Breast epithelium (tissue), 4 donors: ENCODE measurements around the gene WASHC4. TPM values are rescaled to one million over a fixed set of nuclear protein-coding genes. Genes with fewer than 3 reads are reported as not detected.
"Not testable (repeated sequence)": the region's sequence is repeated elsewhere in the genome, so short reads cannot be mapped to it uniquely, and the experiment has no call there.

ENCODE experiments used
- DNase-seq, 2 donors: peaks; one replicate each; pipeline ENCODE4 v3.0.0-alpha.2; 2019; ENCODE audit warnings: low spot score in 2 of 2
- H3K27ac ChIP-seq, 2 donors: fragments of 200-600 bp; sonication (generic) in 1 of 2; one replicate each; pipeline ENCODE4 v1.5.1; 2016 to 2019; ENCODE audit warnings: mild to moderate bottlenecking in 1 of 2
- H3K27me3 ChIP-seq, 2 donors: fragments of 200-600 bp; sonication (generic) in 1 of 2; one replicate each; pipeline versions ENCODE4 v1.5.1 to v1.6.0; 2017 to 2019; ENCODE audit warnings: control low read depth in 1 of 2, mild to moderate bottlenecking in 1 of 2
- H3K36me3 ChIP-seq: fragments of 200-600 bp; one replicate; pipeline ENCODE4 v1.5.1; 2019
- H3K4me1 ChIP-seq, 2 donors: fragments of 200-600 bp; sonication (generic); one replicate each; pipeline ENCODE4 v1.5.1; 2016 to 2019; ENCODE audit warnings: control low read depth in 1 of 2
- H3K4me3 ChIP-seq, 3 donors: fragments of 200-600 bp; sonication (generic); 1 replicate in 2 of 3; 2 replicates in 1 of 3; pipeline ENCODE4 v1.5.1; 2016 to 2019; ENCODE audit warnings: mild to moderate bottlenecking in 3 of 3, moderate library complexity in 2 of 3
- H3K9me3 ChIP-seq, 2 donors: fragments of 200-600 bp; sonication (generic) in 1 of 2; one replicate each; pipeline ENCODE4 v1.5.1; 2016 to 2019; ENCODE audit warnings: control low read depth in 1 of 2
- CTCF ChIP-seq, 3 donors: fragments of 450-650 bp; IDR thresholded peaks; one replicate each; pipeline ENCODE4 v1.5.1; 2016 to 2017; ENCODE audit warnings: antibody characterized with exemption in 3 of 3, mild to moderate bottlenecking in 3 of 3, moderate library complexity in 3 of 3
- POLR2A ChIP-seq: fragments of 450-650 bp; IDR thresholded peaks from one replicate; pipeline ENCODE4 v1.6.1; 2016; ENCODE audit warnings: antibody characterized with exemption, mild to moderate bottlenecking, moderate library complexity
- POLR2AphosphoS5 ChIP-seq, 3 donors: sonication (generic); formaldehyde crosslinking; IDR thresholded peaks; one replicate each; pipeline ENCODE4 v1.6.1; 2017; ENCODE audit warnings: antibody characterized with exemption in 3 of 3
- intact Hi-C: fragments of 100-400 bp; cut with DNase I; formaldehyde crosslinking; loops from one replicate; pipeline ENCODE4 v1.15.1; 2023; ENCODE audit warnings: low total_unique reads
- total RNA-seq, 3 donors: library from RNA; depleted of rRNA; stranded (reverse); fragments of >200 nt; gene quantifications; one replicate each; pipeline ENCODE4 v1.1.0, GENCODE V29; 2016

WASHC4 gene
- total RNA-seq, 3 donors from 2014 or later = 65.6 to 90.3 (median 88.2) TPM

GRCh38 chr12:105168006-105168405, 60.5 kb downstream of the WASHC4 start:
- no peak for DNase-seq
- Histone ChIP-seq H3K27me3 (no peaks in the 10 kb centered on the region), H3K9me3 (no peaks in the 10 kb centered on the region), H3K4me1 (no peaks in the 10 kb centered on the region), H3K4me3 (no peak overlapping the region), H3K36me3 (peaks cover 11% of the 10 kb centered on the region), H3K27ac (no peak overlapping the region)
- intact Hi-C loops = no loop called here
- no peak for TF ChIP-seq CTCF (IDR thresholded peaks at IDR 0.05)
- TF ChIP-seq POLR2AphosphoS5 (IDR thresholded peaks at IDR 0.05) = no peak
- TF ChIP-seq POLR2A = no peak

GRCh38 chr12:105170139-105170538, 62.6 kb downstream of the WASHC4 start:
- TF ChIP-seq CTCF (IDR thresholded peaks at IDR 0.05) (no peak), POLR2AphosphoS5 (IDR thresholded peaks at IDR 0.05) (no peak), POLR2A (no peak)
- intact Hi-C loops = no loop called here
- no peak overlapping the region for H3K4me3 ChIP-seq
- peaks cover 4% of the 10 kb centered on the region for H3K36me3 ChIP-seq
- no peak overlapping the region for H3K27ac ChIP-seq
- H3K27me3 ChIP-seq = no peaks in the 10 kb centered on the region
- no peaks in the 10 kb centered on the region for H3K4me1 ChIP-seq
- DNase-seq = no peak
- H3K9me3 ChIP-seq = no peaks in the 10 kb centered on the region

GRCh38 chr12:105171691-105172436, 64.3 kb downstream of the WASHC4 start:
- intact Hi-C loops = no loop called here
- H3K36me3 ChIP-seq = no peaks in the 10 kb centered on the region

GRCh38 chr12:105175397-105175990, 68.0 kb downstream of the WASHC4 start:
- intact Hi-C loops = no loop called here
- DNase-seq = no peak
- Histone ChIP-seq H3K9me3 (no peaks in the 10 kb centered on the region), H3K27ac (no peak overlapping the region), H3K36me3 (no peaks in the 10 kb centered on the region), H3K27me3 (no peaks in the 10 kb centered on the region), H3K4me3 (no peak overlapping the region), H3K4me1 (no peaks in the 10 kb centered on the region)
- no peak for TF ChIP-seq CTCF (IDR thresholded peaks at IDR 0.05)
- no peak for TF ChIP-seq POLR2A
- no peak for TF ChIP-seq POLR2AphosphoS5 (IDR thresholded peaks at IDR 0.05)

More at GRCh38 chr12:105171691-105172436, 64.3 kb downstream of the WASHC4 start:
- no peaks in the 10 kb centered on the region for H3K9me3 ChIP-seq
- no peak overlapping the region for H3K27ac ChIP-seq
- no peak for TF ChIP-seq CTCF (IDR thresholded peaks at IDR 0.05)
- TF ChIP-seq POLR2A = no peak
- TF ChIP-seq POLR2AphosphoS5 (IDR thresholded peaks at IDR 0.05) = no peak
- H3K4me3 ChIP-seq = no peak overlapping the region
- no peaks in the 10 kb centered on the region for H3K27me3 ChIP-seq
- DNase-seq = no peak
- H3K4me1 ChIP-seq = no peaks in the 10 kb centered on the region

GRCh38 chr12:105177208-105177607, 69.7 kb downstream of the WASHC4 start:
- Histone ChIP-seq H3K27ac (no peak overlapping the region), H3K4me1 (no peaks in the 10 kb centered on the region), H3K4me3 (no peak overlapping the region), H3K9me3 (no peaks in the 10 kb centered on the region), H3K27me3 (no peaks in the 10 kb centered on the region), H3K36me3 (no peaks in the 10 kb centered on the region)
- no peak for DNase-seq
- no peak for TF ChIP-seq POLR2A
- no peak for TF ChIP-seq CTCF (IDR thresholded peaks at IDR 0.05)
- TF ChIP-seq POLR2AphosphoS5 (IDR thresholded peaks at IDR 0.05) = no peak
- intact Hi-C loops = no loop called here

- H3K27me3 ChIP-seq, H3K4me1 ChIP-seq, H3K9me3 ChIP-seq, H3K27ac ChIP-seq, intact Hi-C loops, H3K36me3 ChIP-seq, H3K4me3 ChIP-seq, DNase-seq: not testable (repeated sequence)
These were observed 71.6 kb downstream of the WASHC4 start for GRCh38 chr12:105179114-105179513.

- intact Hi-C loops, H3K27me3 ChIP-seq, H3K4me3 ChIP-seq, H3K36me3 ChIP-seq, H3K9me3 ChIP-seq, DNase-seq, H3K27ac ChIP-seq, H3K4me1 ChIP-seq: not testable (repeated sequence)
These were observed 75.9 kb downstream of the WASHC4 start for GRCh38 chr12:105183406-105183805.

GRCh38 chr12:105183976-105184375, 76.4 kb downstream of the WASHC4 start:
- not testable (repeated sequence) for H3K36me3 ChIP-seq

More at GRCh38 chr12:105183976-105184375, 76.4 kb downstream of the WASHC4 start:
- H3K27ac ChIP-seq, H3K4me3 ChIP-seq, DNase-seq, H3K27me3 ChIP-seq, intact Hi-C loops, H3K4me1 ChIP-seq, H3K9me3 ChIP-seq: not testable (repeated sequence)
